Activated naive CD8-positive, alpha-beta T cell treated with anti-CD3 and anti-CD28 coated beads for 36 hours (primary cell): ENCODE data around the gene TSC1. TPM values are rescaled to one million over a fixed set of nuclear protein-coding genes. Genes with fewer than 3 reads are reported as not detected.

Experiments used
- DNase-seq: peaks from one replicate; pipeline ENCODE4 v3.0.0; 2021
- H3K27ac Mint-ChIP-seq: one replicate; pipeline ENCODE4 v1.8.0; 2022; ENCODE audit warnings: mild to moderate bottlenecking, moderate library complexity, mixed read lengths
- H3K27me3 Mint-ChIP-seq: one replicate; pipeline ENCODE4 v1.8.0; 2022; ENCODE audit warnings: mild to moderate bottlenecking, mixed read lengths
- H3K36me3 Mint-ChIP-seq: one replicate; pipeline ENCODE4 v1.8.0; 2021; ENCODE audit warnings: mild to moderate bottlenecking, mixed read lengths
- H3K4me1 Mint-ChIP-seq: one replicate; pipeline ENCODE4 v1.8.0; 2021; ENCODE audit warnings: mixed read lengths
- H3K4me3 Mint-ChIP-seq: one replicate; pipeline ENCODE4 v1.8.0; 2022; ENCODE audit warnings: mild to moderate bottlenecking, moderate library complexity, mixed read lengths
- H3K9me3 Mint-ChIP-seq: one replicate; pipeline ENCODE4 v1.8.0; 2022; ENCODE audit warnings: mixed read lengths
- total RNA-seq, 2 experiments: library from RNA; stranded (reverse); gene quantifications; one replicate each; pipeline ENCODE4 v1.2.3, GENCODE V29; 2021

The TSC1 gene
- total RNA-seq, 2 experiments from 2014 or later: 23.6 to 28.5 TPM

DNA sequence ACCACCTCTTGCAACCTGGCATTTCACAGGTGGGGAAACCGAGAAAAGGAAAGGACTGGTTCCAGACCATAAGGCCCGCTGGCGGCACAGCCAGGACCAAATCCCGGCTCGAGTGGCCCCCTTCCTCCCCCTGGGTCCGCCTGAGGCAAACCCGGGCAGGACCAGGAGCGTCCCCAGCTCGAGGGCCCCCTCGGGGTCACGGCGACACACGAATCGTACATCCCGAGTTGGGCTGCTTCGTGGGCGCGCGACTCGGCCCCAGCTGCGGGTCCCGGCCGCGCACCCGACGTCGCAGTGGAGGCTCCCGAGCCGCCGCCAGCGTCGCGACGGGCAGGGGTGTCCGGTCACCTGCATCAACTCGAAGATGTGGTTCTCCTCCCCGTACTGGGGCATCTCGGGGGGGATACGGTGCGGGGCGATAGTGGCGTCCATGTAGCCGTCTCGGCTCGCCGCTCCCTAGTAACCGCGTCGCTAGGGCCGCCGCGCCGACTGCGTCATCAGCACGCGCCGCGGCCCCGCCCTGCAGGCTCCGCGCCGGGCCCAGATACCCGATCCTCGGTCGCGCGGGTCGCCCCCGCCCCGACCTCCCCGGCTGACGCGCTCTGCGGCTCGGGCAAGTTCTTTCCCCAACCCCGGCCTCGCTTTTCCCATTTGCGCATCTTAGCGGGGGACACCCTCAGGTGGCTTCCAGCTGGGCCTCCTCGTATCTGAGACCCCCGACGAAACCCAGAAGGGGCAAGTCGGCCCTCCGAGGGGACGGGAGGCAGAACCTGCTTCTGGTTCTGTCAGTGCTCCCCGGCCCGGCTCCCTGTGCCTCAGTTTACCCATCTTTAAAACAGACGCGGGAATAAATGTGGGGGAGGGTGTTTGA, 66.4 kb downstream of the TSC1 start, which contains the start of gene AK8:
Gene AK8, minus strand, starts transcription at position 461 of the 871 bp plus-strand sequence. Its CDS starts 29 bp downstream, at position 432.
- peak; percentile 83 for DNase-seq

DNA sequence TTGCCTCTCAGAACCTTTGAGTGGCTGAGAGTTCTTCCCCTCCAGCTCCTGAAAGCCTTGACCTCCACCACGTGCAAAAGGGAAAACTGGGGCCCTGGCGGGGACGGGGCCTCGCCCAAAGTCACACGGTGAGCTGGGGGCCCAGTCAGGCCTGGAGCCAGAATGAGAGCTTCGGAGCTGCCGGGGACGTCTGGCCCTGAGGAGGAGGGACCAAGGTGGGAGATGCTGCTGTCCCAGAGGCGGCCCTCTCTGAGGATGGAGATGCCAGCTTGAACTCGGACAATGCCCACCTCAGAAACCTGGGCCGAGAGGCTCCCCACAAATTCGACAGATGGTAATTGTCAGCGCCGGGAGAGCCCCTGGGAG, 67.0 kb downstream of the TSC1 start:
- Mint-ChIP-seq H3K36me3 (no peaks in the 10 kb centered on the region), H3K4me1 (peaks cover 9% of the 10 kb centered on the region), H3K4me3 (peak overlapping the region; percentile 75)

More for the DNA sequence above, 66.4 kb downstream of the TSC1 start, which contains the start of gene AK8:
- Mint-ChIP-seq H3K4me1 (peaks cover 13% of the 10 kb centered on the region), H3K27me3 (no peaks in the 10 kb centered on the region), H3K4me3 (peak within 1 kb of the TSS; percentile 75), H3K27ac (peak within 1 kb of the TSS; percentile 12), H3K9me3 (no peaks in the 10 kb centered on the region), H3K36me3 (no peaks in the 10 kb centered on the region)

DNA sequence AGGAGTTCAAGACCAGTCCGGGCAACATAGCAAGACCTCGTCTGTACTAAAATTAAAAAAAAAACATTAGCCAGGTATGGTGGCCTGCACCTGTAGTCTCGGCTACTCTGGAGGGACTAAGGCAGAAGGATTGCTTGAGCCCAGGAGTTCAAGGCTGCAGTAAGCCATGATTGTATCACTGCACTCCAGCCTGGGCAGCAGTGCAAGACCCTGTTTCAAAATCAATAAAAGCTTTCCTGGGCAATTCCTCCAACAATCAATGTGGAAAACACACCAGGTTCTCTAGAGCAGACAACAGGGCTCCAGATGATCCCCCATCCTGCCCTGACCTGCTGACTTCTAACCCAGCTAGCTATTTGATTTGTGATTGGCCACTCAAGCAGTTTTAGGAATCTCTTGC, 67.6 kb downstream of the TSC1 start:
- DNase-seq: no peak
- Mint-ChIP-seq H3K9me3 (no peaks in the 10 kb centered on the region), H3K4me1 (peaks cover 9% of the 10 kb centered on the region), H3K27me3 (no peaks in the 10 kb centered on the region), H3K36me3 (no peaks in the 10 kb centered on the region), H3K4me3 (peak overlapping the region; percentile 75), H3K27ac (no peak overlapping the region)

More for the DNA sequence above, 67.0 kb downstream of the TSC1 start:
- Mint-ChIP-seq H3K9me3 (no peaks in the 10 kb centered on the region), H3K27me3 (no peaks in the 10 kb centered on the region), H3K27ac (peak overlapping the region; percentile 12)
- DNase-seq: no peak

DNA sequence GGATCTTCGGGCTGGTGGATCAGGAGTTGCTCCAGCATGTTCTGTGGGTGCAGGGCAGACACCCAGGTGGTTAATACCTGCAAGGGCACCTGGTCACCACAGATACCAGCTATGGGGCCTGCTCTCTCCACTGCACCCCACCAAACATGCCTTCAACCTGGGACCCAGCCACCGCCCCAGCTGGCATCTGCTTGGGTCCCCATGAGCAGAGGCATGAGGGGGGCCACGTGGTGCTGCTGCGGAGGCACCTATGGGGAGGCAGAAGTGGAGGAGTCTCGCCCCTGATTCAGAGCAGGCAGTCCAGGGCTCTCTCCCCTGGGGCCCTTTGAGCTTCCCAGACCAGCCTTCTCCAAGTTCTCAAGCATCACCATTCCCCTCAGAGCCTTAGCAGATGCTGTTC, 69.3 kb downstream of the TSC1 start:
- DNase-seq: no peak
- Mint-ChIP-seq H3K4me3 (no peak overlapping the region), H3K27me3 (no peaks in the 10 kb centered on the region), H3K9me3 (no peaks in the 10 kb centered on the region), H3K36me3 (no peaks in the 10 kb centered on the region), H3K27ac (no peak overlapping the region), H3K4me1 (peaks cover 9% of the 10 kb centered on the region)

DNA sequence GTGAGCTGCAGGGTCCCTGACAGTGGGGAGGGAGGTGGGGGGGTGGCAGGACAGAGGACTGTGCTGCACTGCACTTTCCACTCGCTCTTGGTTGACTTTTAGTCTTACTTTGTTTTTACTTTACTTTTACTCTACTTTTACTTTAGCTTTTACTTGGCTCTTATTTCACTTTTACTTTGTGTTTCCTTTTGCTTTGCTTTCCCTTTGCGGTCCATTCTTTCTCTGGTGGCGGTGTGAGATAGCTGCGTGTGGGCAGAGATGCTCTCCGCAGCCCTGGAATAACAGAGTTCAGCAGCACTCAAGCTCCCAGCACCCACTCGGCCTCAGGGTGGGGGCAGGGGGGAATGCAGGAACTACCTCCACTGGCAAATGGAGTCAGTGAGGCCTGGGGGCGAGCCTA, 71.0 kb downstream of the TSC1 start:
- Mint-ChIP-seq H3K9me3 (no peaks in the 10 kb centered on the region), H3K36me3 (no peaks in the 10 kb centered on the region), H3K4me1 (peaks cover 4% of the 10 kb centered on the region), H3K27ac (peak overlapping the region; percentile 31), H3K4me3 (no peak overlapping the region), H3K27me3 (no peaks in the 10 kb centered on the region)
- no peak for DNase-seq

DNA sequence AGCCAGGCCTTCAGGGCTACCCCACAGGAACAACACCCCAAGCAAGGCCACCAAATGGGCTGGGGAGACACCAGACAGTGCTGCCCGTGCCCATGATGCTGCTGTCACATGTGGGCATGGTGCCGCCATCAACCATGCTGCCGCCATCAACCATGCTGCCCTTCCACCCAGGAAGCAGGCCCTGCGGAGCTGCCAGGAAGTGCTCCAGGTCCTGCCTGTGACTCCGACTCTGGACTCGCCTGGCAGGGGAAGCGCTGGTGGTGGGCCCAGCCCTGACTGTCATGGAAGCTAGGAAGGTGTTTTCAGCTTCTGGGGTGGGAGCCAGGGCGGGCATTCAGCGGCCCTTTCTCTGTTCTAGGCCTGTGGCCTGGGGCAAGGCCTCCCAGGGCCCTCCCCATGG, 75.2 kb downstream of the TSC1 start:
- DNase-seq: no peak
- Mint-ChIP-seq H3K36me3 (no peaks in the 10 kb centered on the region), H3K27me3 (no peaks in the 10 kb centered on the region), H3K27ac (no peak overlapping the region), H3K4me3 (no peak overlapping the region), H3K4me1 (peaks cover 8% of the 10 kb centered on the region), H3K9me3 (no peaks in the 10 kb centered on the region)

DNA sequence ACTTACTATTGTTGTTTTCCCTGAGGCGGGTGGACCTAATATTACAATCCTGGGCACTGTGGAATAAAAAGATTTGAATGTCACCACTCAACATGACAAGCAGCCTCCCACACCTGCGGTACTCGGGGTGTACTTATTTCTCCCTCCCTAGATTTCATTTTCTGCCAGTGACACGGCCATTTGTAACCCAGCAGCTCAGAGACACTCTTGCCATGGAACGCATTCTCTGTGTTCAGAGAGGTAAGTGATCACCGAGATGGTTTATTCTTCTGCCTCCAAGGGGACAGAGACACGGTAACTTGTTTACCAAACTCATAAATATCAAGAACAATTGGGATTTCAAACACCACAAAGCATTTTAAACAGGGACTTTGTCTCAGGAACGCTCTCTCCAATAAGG, 77.5 kb downstream of the TSC1 start:
- Mint-ChIP-seq H3K4me3 (no peak overlapping the region), H3K27ac (no peak overlapping the region), H3K9me3 (no peaks in the 10 kb centered on the region), H3K27me3 (no peaks in the 10 kb centered on the region), H3K4me1 (peaks cover 4% of the 10 kb centered on the region), H3K36me3 (no peaks in the 10 kb centered on the region)
- DNase-seq: no peak

DNA sequence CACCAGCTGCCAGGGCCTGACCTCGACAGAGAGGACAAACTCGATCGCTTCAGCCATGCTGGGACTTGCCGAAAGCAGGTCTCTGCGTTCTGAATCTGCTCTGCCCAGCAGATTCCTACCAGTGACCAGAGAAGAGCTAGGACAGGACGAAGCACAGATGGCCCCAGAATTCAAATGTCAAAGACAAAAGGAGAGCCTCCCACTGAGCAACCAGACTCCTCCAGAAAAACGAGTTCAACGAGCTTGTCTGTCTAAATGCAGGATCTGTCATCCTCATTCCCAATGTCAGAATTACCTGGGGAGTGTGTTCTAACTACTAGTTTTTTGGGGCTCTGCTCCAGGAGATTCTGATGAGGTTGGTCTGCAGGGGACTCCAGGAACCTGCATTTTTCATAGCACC, 79.7 kb downstream of the TSC1 start:
- H3K9me3 Mint-ChIP-seq: no peaks in the 10 kb centered on the region
- peaks cover 4% of the 10 kb centered on the region for H3K4me1 Mint-ChIP-seq
- H3K27ac Mint-ChIP-seq: no peak overlapping the region
- DNase-seq: no peak
- no peak overlapping the region for H3K4me3 Mint-ChIP-seq
- H3K27me3 Mint-ChIP-seq: no peaks in the 10 kb centered on the region
- H3K36me3 Mint-ChIP-seq: no peaks in the 10 kb centered on the region

DNA sequence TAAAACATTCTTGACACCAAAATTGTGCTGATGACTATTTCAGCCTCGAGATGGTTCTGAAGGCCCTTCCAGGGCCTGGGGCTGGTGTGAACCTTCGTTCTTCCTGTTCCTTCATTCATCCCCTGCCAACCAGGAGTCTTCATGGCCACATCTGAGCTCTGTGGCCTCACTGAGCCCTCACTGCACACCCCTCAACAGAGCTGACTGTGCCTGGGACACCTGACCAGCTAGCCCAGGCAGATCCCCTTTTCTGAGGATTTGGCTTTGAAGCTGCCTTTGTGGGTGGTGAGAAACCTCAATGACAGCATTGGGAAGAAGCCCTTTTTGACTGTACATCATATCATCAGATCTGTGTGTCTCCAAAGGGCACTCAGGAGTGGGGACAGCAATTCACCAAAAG, 80.1 kb downstream of the TSC1 start:
- DNase-seq: no peak
- Mint-ChIP-seq H3K27me3 (no peaks in the 10 kb centered on the region), H3K4me3 (no peak overlapping the region), H3K4me1 (peaks cover 4% of the 10 kb centered on the region), H3K27ac (no peak overlapping the region), H3K36me3 (no peaks in the 10 kb centered on the region), H3K9me3 (no peaks in the 10 kb centered on the region)

DNA sequence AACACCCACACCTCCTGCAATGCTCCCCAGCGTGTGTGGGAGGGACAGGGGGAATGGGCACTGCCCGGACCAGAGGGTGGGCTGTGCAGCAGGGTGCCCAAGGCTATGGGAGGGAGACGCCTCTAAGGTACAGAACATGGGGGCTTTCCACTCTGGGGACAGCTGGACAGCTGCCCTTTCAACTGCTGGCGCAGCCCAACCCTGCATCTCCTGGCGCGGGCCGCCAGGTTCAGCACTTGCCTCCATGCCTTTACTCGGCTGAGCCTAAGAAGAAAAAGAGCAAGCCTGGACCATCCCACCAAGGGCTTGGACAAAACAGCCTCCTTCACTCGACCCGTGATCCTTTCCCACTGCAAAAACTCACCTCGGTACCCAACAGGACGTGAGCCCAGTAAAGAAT, 81.3 kb downstream of the TSC1 start:
- DNase-seq: no peak
- no peaks in the 10 kb centered on the region for H3K9me3 Mint-ChIP-seq
- no peaks in the 10 kb centered on the region for H3K27me3 Mint-ChIP-seq
- H3K4me3 Mint-ChIP-seq: no peak overlapping the region
- H3K27ac Mint-ChIP-seq: no peak overlapping the region
- H3K4me1 Mint-ChIP-seq: peaks cover 4% of the 10 kb centered on the region
- H3K36me3 Mint-ChIP-seq: no peaks in the 10 kb centered on the region

DNA sequence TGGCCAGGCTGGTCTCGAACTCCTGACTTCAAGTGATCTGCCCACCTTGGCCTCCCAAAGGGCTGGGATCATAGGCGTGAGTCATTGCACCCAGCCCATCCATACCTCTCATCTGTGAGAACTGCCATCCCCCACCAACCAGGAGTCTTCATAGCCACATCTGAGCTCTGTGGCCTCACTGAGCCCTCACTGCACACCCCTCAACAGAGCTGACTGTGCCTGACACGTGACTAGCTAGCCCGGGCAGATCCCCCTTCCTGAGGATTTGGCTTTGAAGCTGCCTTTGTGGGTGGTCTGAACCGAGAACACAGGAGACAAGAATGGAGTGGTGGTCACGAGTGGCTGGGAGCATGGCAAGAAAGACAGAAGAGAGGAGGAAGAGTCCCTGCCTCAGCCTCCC, 81.9 kb downstream of the TSC1 start:
- Mint-ChIP-seq H3K27ac (no peak overlapping the region), H3K4me1 (peaks cover 4% of the 10 kb centered on the region), H3K36me3 (no peaks in the 10 kb centered on the region), H3K9me3 (no peaks in the 10 kb centered on the region), H3K4me3 (no peak overlapping the region), H3K27me3 (no peaks in the 10 kb centered on the region)
- peak; percentile 23 for DNase-seq

DNA sequence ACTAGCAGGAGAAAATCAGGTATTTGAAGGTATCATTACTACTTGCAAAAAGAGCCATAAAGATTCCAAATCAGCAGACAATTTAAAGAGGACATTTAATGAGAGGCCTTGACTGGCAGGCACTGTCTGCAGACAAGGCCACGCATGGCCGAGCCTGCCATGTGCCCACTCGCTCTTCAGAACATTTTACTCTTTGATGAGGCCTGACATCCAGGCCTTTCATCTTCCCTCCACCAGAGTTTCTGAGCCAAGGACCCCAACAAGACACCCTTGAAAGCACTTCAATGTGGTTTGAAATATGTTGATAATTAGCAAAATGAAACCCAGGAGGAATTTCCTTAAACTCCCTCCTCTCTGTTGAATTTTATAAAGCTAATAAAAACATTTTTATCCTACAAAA, 82.8 kb downstream of the TSC1 start:
- Mint-ChIP-seq H3K9me3 (no peaks in the 10 kb centered on the region), H3K27ac (no peak overlapping the region), H3K36me3 (no peaks in the 10 kb centered on the region), H3K27me3 (no peaks in the 10 kb centered on the region), H3K4me3 (no peak overlapping the region), H3K4me1 (peaks cover 4% of the 10 kb centered on the region)
- DNase-seq: no peak

DNA sequence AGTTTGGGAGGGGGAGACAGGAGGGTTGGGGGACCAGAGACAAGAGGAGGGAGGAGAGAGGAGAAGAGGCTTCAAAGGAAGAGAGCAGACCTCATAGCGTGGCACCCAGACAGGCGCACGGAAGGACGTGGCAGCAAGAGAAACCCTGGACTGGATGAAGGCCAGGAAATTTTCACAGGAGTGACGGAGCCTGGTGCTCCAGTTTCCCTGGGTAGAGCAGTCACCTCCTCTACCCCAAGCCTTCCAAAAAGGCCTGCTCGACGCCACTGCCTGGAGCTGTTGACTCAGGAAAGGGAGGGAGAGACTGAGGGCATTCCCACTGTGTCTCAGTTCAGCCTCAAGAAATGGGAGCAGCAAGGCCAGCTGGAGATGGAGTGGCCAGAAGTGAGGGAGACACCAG, 85.7 kb downstream of the TSC1 start:
- no peak overlapping the region for H3K27ac Mint-ChIP-seq
- no peak for DNase-seq
- H3K36me3 Mint-ChIP-seq: no peaks in the 10 kb centered on the region
- no peaks in the 10 kb centered on the region for H3K4me1 Mint-ChIP-seq
- H3K9me3 Mint-ChIP-seq: no peaks in the 10 kb centered on the region
- H3K4me3 Mint-ChIP-seq: no peak overlapping the region
- no peaks in the 10 kb centered on the region for H3K27me3 Mint-ChIP-seq

DNA sequence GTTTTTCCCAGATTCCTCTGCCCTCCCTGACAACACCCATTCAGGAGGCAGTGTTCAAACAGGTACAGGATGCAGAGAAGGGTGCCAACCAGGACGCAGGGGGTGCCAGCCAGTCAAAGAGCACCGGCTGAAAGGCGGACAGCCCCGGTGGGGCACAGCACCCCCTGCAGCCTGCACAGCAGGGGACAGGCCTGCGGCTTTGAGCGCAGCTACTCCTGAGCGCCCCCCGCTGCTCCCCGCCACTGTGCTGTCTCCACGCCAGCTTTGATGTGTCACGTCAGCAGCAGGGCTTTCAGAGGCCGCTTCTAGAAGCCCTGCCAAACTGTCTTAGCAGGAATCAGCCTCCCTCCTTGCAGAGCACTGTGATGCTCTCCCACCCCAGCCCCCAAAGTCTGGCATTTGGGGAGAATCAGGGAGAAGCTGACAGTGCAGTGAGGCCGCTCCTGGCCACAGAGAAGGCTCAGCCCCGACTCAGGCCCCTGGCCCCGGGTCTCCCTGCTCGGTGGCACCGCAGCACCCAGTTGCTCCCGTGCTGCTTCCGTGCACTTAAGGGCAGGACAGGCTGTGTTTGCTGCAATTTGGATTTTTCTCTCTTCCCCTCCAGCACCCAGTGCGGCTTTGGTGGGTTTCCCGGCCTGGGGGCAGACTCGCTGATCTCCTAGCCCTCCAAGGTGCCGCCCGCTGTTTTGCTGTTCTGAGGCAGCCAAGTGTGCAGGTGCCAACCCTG, 86.6 kb downstream of the TSC1 start:
- H3K27me3 Mint-ChIP-seq: no peaks in the 10 kb centered on the region
- H3K27ac Mint-ChIP-seq: no peak overlapping the region
- H3K4me3 Mint-ChIP-seq: no peak overlapping the region
- DNase-seq: no peak
- H3K9me3 Mint-ChIP-seq: no peaks in the 10 kb centered on the region
- H3K36me3 Mint-ChIP-seq: no peaks in the 10 kb centered on the region
- no peaks in the 10 kb centered on the region for H3K4me1 Mint-ChIP-seq

DNA sequence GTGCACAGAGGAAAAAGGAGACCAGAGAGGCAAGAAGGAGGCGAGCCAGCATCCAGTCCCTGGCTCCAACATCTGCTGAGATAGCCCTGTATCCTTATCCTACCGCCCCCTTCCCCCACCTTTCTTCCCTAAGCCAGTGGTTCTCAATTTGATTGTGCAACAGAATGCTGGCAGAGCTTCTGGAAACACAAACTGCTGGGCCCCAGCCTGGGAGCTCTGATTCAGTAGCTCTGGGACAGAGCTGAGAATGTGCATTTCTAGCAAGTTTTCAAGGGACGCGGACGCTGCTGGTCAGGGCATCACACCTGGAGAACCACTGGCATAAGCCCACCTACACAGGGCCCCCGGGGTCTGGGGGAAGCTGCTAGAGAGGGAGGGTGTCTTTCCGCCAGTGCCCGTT, 87.4 kb downstream of the TSC1 start:
- no peaks in the 10 kb centered on the region for H3K36me3 Mint-ChIP-seq
- H3K27me3 Mint-ChIP-seq: no peaks in the 10 kb centered on the region
- H3K4me3 Mint-ChIP-seq: no peak overlapping the region
- no peaks in the 10 kb centered on the region for H3K9me3 Mint-ChIP-seq
- H3K27ac Mint-ChIP-seq: no peak overlapping the region
- H3K4me1 Mint-ChIP-seq: no peaks in the 10 kb centered on the region
- no peak for DNase-seq

DNA sequence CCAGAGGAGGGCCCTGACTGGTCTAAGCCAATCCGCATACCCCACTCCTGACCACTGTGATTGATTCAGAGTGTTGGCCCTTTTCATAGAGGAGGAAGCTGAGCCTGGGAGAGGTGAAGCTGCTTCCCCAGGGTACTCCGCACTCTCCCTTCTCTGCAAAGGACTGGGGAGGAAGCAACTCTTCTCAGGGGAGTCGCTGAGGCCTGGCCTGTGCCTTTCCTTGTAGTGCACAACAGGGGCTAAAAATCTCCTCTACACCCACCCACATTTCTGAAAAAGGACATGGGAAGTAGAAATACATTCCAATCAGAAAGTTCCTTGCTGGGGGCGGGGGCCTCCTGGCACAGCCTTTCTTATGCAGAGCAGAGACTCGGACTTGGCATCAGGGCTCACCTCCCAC, 88.5 kb downstream of the TSC1 start:
- no peaks in the 10 kb centered on the region for H3K9me3 Mint-ChIP-seq
- H3K36me3 Mint-ChIP-seq: no peaks in the 10 kb centered on the region
- H3K4me1 Mint-ChIP-seq: peaks cover 7% of the 10 kb centered on the region
- no peak overlapping the region for H3K27ac Mint-ChIP-seq
- no peaks in the 10 kb centered on the region for H3K27me3 Mint-ChIP-seq
- DNase-seq: no peak
- no peak overlapping the region for H3K4me3 Mint-ChIP-seq
